Transverse colon (tissue), 4 donors: ENCODE measurements around the gene PTPRD. TPM values are rescaled to one million over a fixed set of nuclear protein-coding genes. Genes with fewer than 3 reads are reported as not detected.
A peak's percentile ranks its signal among the peaks of the same experiment; 100 is the strongest.
"Not testable (repeated sequence)": the region's sequence is repeated elsewhere in the genome, so short reads cannot be mapped to it uniquely, and the experiment has no call there.

Source experiments
- DNase-seq: peaks from one replicate; pipeline ENCODE4 v3.0.0-alpha.2; 2019
- H3K27ac ChIP-seq, 4 donors: fragments of 200-600 bp; sonication (generic); 2 replicates each; pipeline ENCODE4 v1.5.1; 2016 to 2018; ENCODE audit warnings: inconsistent platforms in 4 of 4
- H3K27me3 ChIP-seq: fragments of 200-600 bp; sonication (generic); 2 replicates; pipeline ENCODE4 v1.5.1; 2017; ENCODE audit warnings: inconsistent platforms
- H3K36me3 ChIP-seq, 4 donors: fragments of 200-600 bp; sonication (generic); 2 replicates each; pipeline ENCODE4 v1.5.1; 2017 to 2019; ENCODE audit warnings: inconsistent platforms in 4 of 4
- H3K4me1 ChIP-seq, 4 donors: fragments of 200-600 bp; sonication (generic); 2 replicates each; pipeline ENCODE4 v1.5.1; 2017 to 2020; ENCODE audit warnings: inconsistent platforms in 4 of 4
- H3K4me3 ChIP-seq, 4 donors: fragments of 200-600 bp; sonication (generic); 1 replicate in 1 of 4; 2 replicates in 3 of 4; pipeline versions ENCODE4 v1.5.1 to v1.6.1; 2017 to 2019; ENCODE audit warnings: inconsistent platforms in 4 of 4
- H3K9me3 ChIP-seq, 2 donors: fragments of 200-600 bp; sonication (generic); 2 replicates each; pipeline ENCODE4 v1.5.1; 2017 to 2019; ENCODE audit warnings: inconsistent platforms in 2 of 2
- EP300 ChIP-seq: sonication (generic); formaldehyde crosslinking; IDR thresholded peaks from one replicate; pipeline ENCODE4 v1.6.1; 2017; ENCODE audit warnings: antibody characterized with exemption, low read depth
- POLR2A ChIP-seq: fragments of 450-650 bp; IDR thresholded peaks from one replicate; pipeline ENCODE4 v1.6.1; 2016; ENCODE audit warnings: antibody characterized with exemption, mild to moderate bottlenecking, moderate library complexity
- POLR2AphosphoS5 ChIP-seq, 3 donors: sonication (generic); formaldehyde crosslinking; IDR thresholded peaks; one replicate each; pipeline ENCODE4 v1.6.1; 2016; ENCODE audit warnings: antibody characterized with exemption in 3 of 3
- WGBS, 2 donors: methylation state at CpG; one replicate each; pipeline ENCODE4 v1.1.5; 2018; ENCODE audit warnings: low coverage in 1 of 2; 5-methylcytosine and 5-hydroxymethylcytosine counted together
- in situ Hi-C, 4 donors: fragments of 200-750 bp; cut with MboI; loops; one replicate each; pipeline versions ENCODE4 v1.15.0 to v1.15.1; 2017; ENCODE audit warnings: low sequenced_read_pairs in 3 of 4, low pct_ligation_motif_present in 1 of 4, low pct_unique_long_range_greater_than_20kb in 1 of 4
- intact Hi-C: fragments of 100-400 bp; cut with DNase I; formaldehyde crosslinking; loops from one replicate; pipeline ENCODE4 v1.15.1; 2023; ENCODE audit warnings: low total_unique reads
- total RNA-seq, 4 donors: library from RNA; depleted of rRNA; stranded (reverse); fragments of >200 nt; gene quantifications; one replicate each; pipeline ENCODE4 v1.1.0, GENCODE V29; 2016
- TF ChIP-seq, protein P1 (sequence below), 5 experiments: fragments of 200-600 bp in 3 of 5; fragments of 450-650 bp in 2 of 5; sonication (generic) in 3 of 5; IDR thresholded peaks; 1 replicate in 2 of 5; 2 replicates in 3 of 5; pipeline ENCODE4 v1.5.1; 2016 to 2017; ENCODE audit warnings: antibody characterized with exemption in 5 of 5, inconsistent platforms in 3 of 5, mild to moderate bottlenecking in 2 of 5, moderate library complexity in 1 of 5

PTPRD gene
- total RNA-seq, 4 donors from 2014 or later: 43.0 to 115 (median 79.1) TPM

DNA sequence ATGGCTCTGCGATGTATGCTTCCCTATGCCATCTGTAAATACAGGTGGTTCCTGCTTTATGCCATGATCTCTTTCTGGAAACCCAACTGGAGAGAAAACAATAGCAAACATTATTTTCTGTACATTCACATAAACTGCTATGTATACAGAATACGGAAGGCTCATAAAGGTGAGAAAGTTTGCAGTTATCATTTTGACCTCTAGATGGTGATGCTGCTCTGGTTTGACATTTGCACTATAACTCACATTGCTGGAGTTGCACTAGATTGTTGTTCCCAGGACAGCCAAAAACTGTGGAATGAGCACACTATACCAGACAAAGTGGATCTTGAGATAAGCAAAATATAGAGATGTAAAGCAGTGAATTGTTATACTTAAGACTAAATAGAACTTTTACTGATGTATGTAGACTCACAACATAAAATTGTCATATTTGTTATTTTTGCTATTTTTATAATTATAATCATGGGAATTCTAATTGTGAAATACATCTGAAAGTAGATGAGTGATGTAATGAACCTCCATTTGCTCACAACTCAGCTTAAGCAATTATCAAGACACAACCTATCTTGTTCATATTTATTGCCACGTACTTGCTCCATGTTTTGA, 246.5 kb downstream of the PTPRD start:
- no peaks in the 10 kb centered on the region for H3K27me3 ChIP-seq
- 35 to 53% methylated on average over 2 to 3 of the region's 3 CpGs for WGBS, 2 donors
- in situ Hi-C loops: loop anchor here in 1 of 4 donors (25.0 kb wide), 1 partner anchor 1971 kb away; no protein-coding TSS in a partner anchor
- no peaks in the 10 kb centered on the region for H3K9me3 ChIP-seq
- H3K27ac ChIP-seq: no peak overlapping the region
- no peak overlapping the region for H3K4me3 ChIP-seq
- TF ChIP-seq EP300 (no peak), POLR2AphosphoS5 (IDR thresholded peaks at IDR 0.05) (no peak), POLR2A (no peak)
- TF ChIP-seq, protein P1, sequence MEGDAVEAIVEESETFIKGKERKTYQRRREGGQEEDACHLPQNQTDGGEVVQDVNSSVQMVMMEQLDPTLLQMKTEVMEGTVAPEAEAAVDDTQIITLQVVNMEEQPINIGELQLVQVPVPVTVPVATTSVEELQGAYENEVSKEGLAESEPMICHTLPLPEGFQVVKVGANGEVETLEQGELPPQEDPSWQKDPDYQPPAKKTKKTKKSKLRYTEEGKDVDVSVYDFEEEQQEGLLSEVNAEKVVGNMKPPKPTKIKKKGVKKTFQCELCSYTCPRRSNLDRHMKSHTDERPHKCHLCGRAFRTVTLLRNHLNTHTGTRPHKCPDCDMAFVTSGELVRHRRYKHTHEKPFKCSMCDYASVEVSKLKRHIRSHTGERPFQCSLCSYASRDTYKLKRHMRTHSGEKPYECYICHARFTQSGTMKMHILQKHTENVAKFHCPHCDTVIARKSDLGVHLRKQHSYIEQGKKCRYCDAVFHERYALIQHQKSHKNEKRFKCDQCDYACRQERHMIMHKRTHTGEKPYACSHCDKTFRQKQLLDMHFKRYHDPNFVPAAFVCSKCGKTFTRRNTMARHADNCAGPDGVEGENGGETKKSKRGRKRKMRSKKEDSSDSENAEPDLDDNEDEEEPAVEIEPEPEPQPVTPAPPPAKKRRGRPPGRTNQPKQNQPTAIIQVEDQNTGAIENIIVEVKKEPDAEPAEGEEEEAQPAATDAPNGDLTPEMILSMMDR (IDR thresholded peaks at IDR 0.05): peak; percentile 34 to 45 (median 41)
- intact Hi-C loops: no loop called here
- no peaks in the 10 kb centered on the region for H3K4me1 ChIP-seq
- DNase-seq: no peak
- H3K36me3 ChIP-seq: no peaks in the 10 kb centered on the region

DNA sequence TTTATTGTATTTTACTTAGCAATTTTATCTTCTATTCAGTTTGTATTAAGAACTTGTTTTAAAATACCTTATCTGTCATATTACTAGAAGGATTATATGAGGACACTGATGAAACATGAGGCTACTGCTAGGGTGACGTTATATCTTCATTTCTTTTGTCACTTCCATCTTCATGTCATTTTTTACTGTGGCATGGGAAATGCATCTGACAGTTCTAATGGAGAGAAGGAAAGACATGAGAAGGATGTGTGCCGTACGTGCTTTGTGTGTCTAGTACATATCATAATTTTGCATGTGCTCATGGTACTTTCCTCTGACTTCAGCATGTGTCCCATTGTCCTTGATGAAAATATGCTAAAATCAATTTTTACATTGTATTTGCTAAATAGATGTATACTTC, 258.2 kb downstream of the PTPRD start:
- intact Hi-C loops (no loop called here), in situ Hi-C loops (loop anchor here in 1 of 4 donors (25.0 kb wide), 1 partner anchor 1983 kb away; no protein-coding TSS in a partner anchor)
- Histone ChIP-seq H3K36me3 (no peaks in the 10 kb centered on the region), H3K4me1 (no peaks in the 10 kb centered on the region), H3K9me3 (no peaks in the 10 kb centered on the region), H3K27ac (no peak overlapping the region), H3K27me3 (no peaks in the 10 kb centered on the region), H3K4me3 (no peak overlapping the region)
- 78 to 88% methylated on average over 3 of the region's 3 CpGs for WGBS, 2 donors
- DNase-seq: no peak
- no peak for TF ChIP-seq POLR2A
- no peak for TF ChIP-seq POLR2AphosphoS5 (IDR thresholded peaks at IDR 0.05)

DNA sequence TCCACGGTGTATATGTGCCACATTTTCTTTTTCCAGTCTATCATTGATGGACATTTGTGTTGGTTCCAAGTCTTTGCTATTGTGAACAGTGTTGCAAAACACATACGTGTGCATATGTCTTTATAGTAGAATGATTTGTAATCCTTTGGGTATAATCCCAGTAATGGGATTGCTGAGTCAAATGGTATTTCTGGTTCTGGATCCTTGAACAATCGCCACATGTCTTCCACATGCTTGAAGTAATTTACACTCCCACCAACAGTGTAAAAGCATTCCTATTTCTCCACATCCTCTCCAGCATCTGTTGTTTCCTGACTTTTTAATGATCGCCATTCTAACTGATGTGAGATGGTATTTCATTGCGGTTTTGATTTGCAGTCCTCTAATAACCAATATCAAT, 267.2 kb downstream of the PTPRD start:
- H3K36me3 ChIP-seq, H3K4me1 ChIP-seq, H3K27ac ChIP-seq, H3K9me3 ChIP-seq, H3K27me3 ChIP-seq, H3K4me3 ChIP-seq, intact Hi-C loops, in situ Hi-C loops, DNase-seq: not testable (repeated sequence)
- 70% methylated on average over 5 of the region's 5 CpGs for WGBS, 2 donors

DNA sequence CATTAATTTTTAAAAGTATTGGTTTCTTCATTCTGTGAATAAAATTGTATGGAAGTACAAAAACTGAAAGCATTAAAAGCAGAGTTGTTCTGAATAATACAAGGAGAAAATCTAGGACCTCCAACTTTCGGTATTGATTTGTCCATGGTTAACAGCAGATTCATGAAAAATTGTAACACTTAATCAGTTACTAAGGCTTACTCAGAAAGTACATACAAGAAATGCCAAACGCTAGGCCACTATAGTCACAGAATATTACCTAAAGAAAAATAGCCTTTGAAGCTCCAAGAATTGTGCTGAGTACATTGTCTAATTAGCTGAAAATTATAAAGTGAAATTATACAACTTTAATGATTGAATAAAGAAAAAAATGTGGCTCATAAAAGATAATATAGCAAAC, 271.7 kb downstream of the PTPRD start:
- Histone ChIP-seq H3K27ac (no peak overlapping the region), H3K4me1 (no peaks in the 10 kb centered on the region), H3K9me3 (no peaks in the 10 kb centered on the region), H3K36me3 (no peaks in the 10 kb centered on the region), H3K4me3 (no peak overlapping the region), H3K27me3 (no peaks in the 10 kb centered on the region)
- no peak for TF ChIP-seq POLR2AphosphoS5 (IDR thresholded peaks at IDR 0.05)
- no peak for TF ChIP-seq POLR2A
- TF ChIP-seq, protein P1 (IDR thresholded peaks at IDR 0.05): no peak
- TF ChIP-seq EP300: no peak
- WGBS, 2 donors: 85 to 92% methylated on average over 2 of the region's 2 CpGs
- in situ Hi-C loops: no loop called here
- no peak for DNase-seq
- intact Hi-C loops: no loop called here

DNA sequence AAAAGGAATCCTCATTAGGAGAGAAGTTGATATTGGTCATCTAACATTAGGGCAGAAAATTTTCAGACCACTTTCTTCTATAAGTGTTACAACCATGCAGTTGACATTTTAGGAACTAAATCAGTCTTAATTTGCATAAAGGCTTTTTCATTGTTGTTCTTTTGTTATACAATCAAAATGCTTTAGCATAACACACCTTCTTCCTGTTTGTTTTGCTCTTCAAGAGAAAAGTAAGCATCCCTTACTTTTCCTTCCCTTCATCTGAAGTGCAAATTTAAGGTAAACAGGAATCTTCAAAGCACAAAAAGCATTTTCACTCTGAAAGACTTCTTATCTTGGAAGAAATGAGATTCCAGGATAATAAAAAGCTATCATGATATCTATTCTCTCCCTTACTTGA, 273.6 kb downstream of the PTPRD start:
- no peak for DNase-seq

DNA sequence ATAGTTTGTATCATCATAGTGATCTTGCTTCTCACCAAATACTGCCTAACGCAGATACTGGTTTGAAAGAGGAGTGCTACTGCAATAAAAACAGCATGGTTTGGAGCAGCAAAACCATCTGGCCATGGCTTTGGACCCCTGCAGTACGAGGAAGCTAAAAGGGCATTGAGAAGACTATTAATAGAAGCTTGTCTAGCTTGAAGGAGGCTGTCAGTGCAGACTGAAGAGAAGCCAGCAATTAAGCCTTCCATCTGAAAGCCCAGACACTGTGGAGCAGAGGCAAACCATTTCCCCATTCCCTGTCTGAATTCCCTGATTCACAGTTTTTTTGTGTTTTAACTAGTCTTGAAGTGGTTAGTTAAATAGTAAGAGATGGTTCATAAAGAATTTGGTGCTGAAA, 281.6 kb downstream of the PTPRD start:
- intact Hi-C loops: no loop called here
- no peaks in the 10 kb centered on the region for H3K9me3 ChIP-seq
- TF ChIP-seq, protein P1 (IDR thresholded peaks at IDR 0.05): no peak
- TF ChIP-seq POLR2A: no peak
- no peak for TF ChIP-seq EP300
- no peak for TF ChIP-seq POLR2AphosphoS5 (IDR thresholded peaks at IDR 0.05)
- no peak overlapping the region for H3K4me3 ChIP-seq
- H3K27me3 ChIP-seq: no peaks in the 10 kb centered on the region
- no peak overlapping the region for H3K27ac ChIP-seq
- no peak for DNase-seq
- WGBS, 2 donors: 0 to 27% methylated on average over 1 to 2 of the region's 2 CpGs
- no peaks in the 10 kb centered on the region for H3K4me1 ChIP-seq
- in situ Hi-C loops: no loop called here
- no peaks in the 10 kb centered on the region for H3K36me3 ChIP-seq

More for the DNA sequence above, 273.6 kb downstream of the PTPRD start:
- Histone ChIP-seq H3K4me3 (no peak overlapping the region), H3K9me3 (no peaks in the 10 kb centered on the region), H3K27ac (no peak overlapping the region), H3K36me3 (no peaks in the 10 kb centered on the region), H3K27me3 (no peaks in the 10 kb centered on the region), H3K4me1 (no peaks in the 10 kb centered on the region)
- TF ChIP-seq POLR2AphosphoS5 (IDR thresholded peaks at IDR 0.05) (no peak), EP300 (no peak), POLR2A (no peak)
- intact Hi-C loops: no loop called here
- in situ Hi-C loops: no loop called here
